Liver (tissue), 3 donors: ENCODE measurements around the gene KIN.

Source experiments
- EGR1 ChIP-seq, 2 donors: IDR thresholded peaks; 2 replicates each; pipeline ENCODE4 v1.6.1; 2016 to 2018; ENCODE audit warnings: antibody characterized with exemption in 2 of 2, low read depth in 2 of 2
- FOXA1 ChIP-seq: IDR thresholded peaks from 2 replicates; pipeline ENCODE4 v1.6.1; 2016; ENCODE audit warnings: antibody characterized with exemption
- JUND ChIP-seq, 2 donors: IDR thresholded peaks; 2 replicates each; pipeline ENCODE4 v1.6.1; 2016; ENCODE audit warnings: antibody characterized with exemption in 2 of 2
- NR2F2 ChIP-seq: IDR thresholded peaks from 2 replicates; pipeline ENCODE4 v1.6.1; 2016; ENCODE audit warnings: antibody characterized with exemption
- RAD21 ChIP-seq, 2 donors: IDR thresholded peaks; 2 replicates each; pipeline ENCODE4 v1.6.1; 2016; ENCODE audit warnings: antibody characterized with exemption in 2 of 2, mild to moderate bottlenecking in 2 of 2
- RXRA ChIP-seq, 2 donors: IDR thresholded peaks; 2 replicates each; pipeline ENCODE4 v1.6.1; 2017 to 2018; ENCODE audit warnings: antibody characterized with exemption in 2 of 2, mild to moderate bottlenecking in 1 of 2
- YY1 ChIP-seq: IDR thresholded peaks from 2 replicates; pipeline ENCODE4 v1.6.1; 2016; ENCODE audit warnings: antibody characterized with exemption, mild to moderate bottlenecking
- TF ChIP-seq, protein P1 (sequence below): fragments of 150-350 bp; IDR thresholded peaks from 2 replicates; pipeline ENCODE4 v1.5.1; 2017; ENCODE audit warnings: improper control_type of control experiment, low read depth, low read length; ENCODE audit not compliant: missing input control
- TF ChIP-seq, protein P2 (sequence below): IDR thresholded peaks from 2 replicates; pipeline ENCODE4 v1.6.1; 2016; ENCODE audit warnings: antibody characterized with exemption
- TF ChIP-seq, protein P3 (sequence below): IDR thresholded peaks from 2 replicates; pipeline ENCODE4 v1.6.1; 2016; ENCODE audit warnings: antibody characterized with exemption
- donor health status: healthy.
- donor health status: healthy.

GRCh38 chr10:7738536-7739407 lies 49.0 kb downstream of the KIN start:
- TF ChIP-seq, protein P1, sequence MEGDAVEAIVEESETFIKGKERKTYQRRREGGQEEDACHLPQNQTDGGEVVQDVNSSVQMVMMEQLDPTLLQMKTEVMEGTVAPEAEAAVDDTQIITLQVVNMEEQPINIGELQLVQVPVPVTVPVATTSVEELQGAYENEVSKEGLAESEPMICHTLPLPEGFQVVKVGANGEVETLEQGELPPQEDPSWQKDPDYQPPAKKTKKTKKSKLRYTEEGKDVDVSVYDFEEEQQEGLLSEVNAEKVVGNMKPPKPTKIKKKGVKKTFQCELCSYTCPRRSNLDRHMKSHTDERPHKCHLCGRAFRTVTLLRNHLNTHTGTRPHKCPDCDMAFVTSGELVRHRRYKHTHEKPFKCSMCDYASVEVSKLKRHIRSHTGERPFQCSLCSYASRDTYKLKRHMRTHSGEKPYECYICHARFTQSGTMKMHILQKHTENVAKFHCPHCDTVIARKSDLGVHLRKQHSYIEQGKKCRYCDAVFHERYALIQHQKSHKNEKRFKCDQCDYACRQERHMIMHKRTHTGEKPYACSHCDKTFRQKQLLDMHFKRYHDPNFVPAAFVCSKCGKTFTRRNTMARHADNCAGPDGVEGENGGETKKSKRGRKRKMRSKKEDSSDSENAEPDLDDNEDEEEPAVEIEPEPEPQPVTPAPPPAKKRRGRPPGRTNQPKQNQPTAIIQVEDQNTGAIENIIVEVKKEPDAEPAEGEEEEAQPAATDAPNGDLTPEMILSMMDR: no peak
- TF ChIP-seq YY1 (no peak), JUND (IDR thresholded peaks at IDR 0.05) (no peak), EGR1 (IDR thresholded peaks at IDR 0.05; ENCODE audit: low read depth in 2 of 2) (no peak), RAD21 (IDR thresholded peaks at IDR 0.05) (no peak), FOXA1 (no peak), NR2F2 (no peak), RXRA (IDR thresholded peaks at IDR 0.05) (no peak)
- TF ChIP-seq, protein P2, sequence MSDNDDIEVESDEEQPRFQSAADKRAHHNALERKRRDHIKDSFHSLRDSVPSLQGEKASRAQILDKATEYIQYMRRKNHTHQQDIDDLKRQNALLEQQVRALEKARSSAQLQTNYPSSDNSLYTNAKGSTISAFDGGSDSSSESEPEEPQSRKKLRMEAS: no peak
- TF ChIP-seq, protein P3, sequence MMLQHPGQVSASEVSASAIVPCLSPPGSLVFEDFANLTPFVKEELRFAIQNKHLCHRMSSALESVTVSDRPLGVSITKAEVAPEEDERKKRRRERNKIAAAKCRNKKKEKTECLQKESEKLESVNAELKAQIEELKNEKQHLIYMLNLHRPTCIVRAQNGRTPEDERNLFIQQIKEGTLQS: no peak
